ENCODE data around the gene B4GALT2.

Gene B4GALT2

GRCh38 chr1:44008259-44008658, 29.2 kb downstream of the B4GALT2 start:
- no peak for DNase-seq

- no peak for DNase-seq
Observed at GRCh38 chr1:44010935-44011471, 32.0 kb downstream of the B4GALT2 start.

- no peak for DNase-seq
Observed at GRCh38 chr1:44012404-44012803, 33.4 kb downstream of the B4GALT2 start.

- DNase-seq: no peak
Observed at GRCh38 chr1:44012941-44013609, 34.1 kb downstream of the B4GALT2 start.

GRCh38 chr1:44013949-44014348, 34.9 kb downstream of the B4GALT2 start:
- no peak for DNase-seq

GRCh38 chr1:44014365-44015104, 35.5 kb downstream of the B4GALT2 start:
- no peak for DNase-seq

GRCh38 chr1:44015206-44015605, 36.2 kb downstream of the B4GALT2 start:
- no peak for DNase-seq

- no peak for DNase-seq
Observed at GRCh38 chr1:44016041-44016889, 37.3 kb downstream of the B4GALT2 start.

GRCh38 chr1:44016890-44017400, 37.9 kb downstream of the B4GALT2 start:
- DNase-seq: no peak

- DNase-seq: no peak
Observed at GRCh38 chr1:44019466-44019948, 40.5 kb downstream of the B4GALT2 start.

- no peak for DNase-seq
Observed at GRCh38 chr1:44020464-44020863, 41.5 kb downstream of the B4GALT2 start.

GRCh38 chr1:44021156-44021555, 42.1 kb downstream of the B4GALT2 start:
- DNase-seq: no peak

- no peak for DNase-seq
Observed at GRCh38 chr1:44021581-44022321, 42.7 kb downstream of the B4GALT2 start.

- no peak for DNase-seq
Observed at GRCh38 chr1:44024031-44024902, 45.3 kb downstream of the B4GALT2 start.

GRCh38 chr1:44024903-44025525, 46.0 kb downstream of the B4GALT2 start:
- DNase-seq: no peak

- DNase-seq: no peak
Observed at GRCh38 chr1:44025816-44026215, 46.8 kb downstream of the B4GALT2 start.

GRCh38 chr1:44027320-44027719, 48.3 kb downstream of the B4GALT2 start:
- no peak for DNase-seq

- peak in 1 of 4 experiments; percentile 21 for DNase-seq
Observed at GRCh38 chr1:44029260-44029910, 50.4 kb downstream of the B4GALT2 start.

- DNase-seq: peak; percentile 84 to 95 (median 92)
Observed at GRCh38 chr1:44029911-44030604, 51.0 kb downstream of the B4GALT2 start.
